22Rv1 (cell line): ENCODE measurements around the gene DNM2.

Source experiments
- H3K27ac ChIP-seq: fragments of 450-650 bp; 2 replicates; pipeline ENCODE4 v1.5.1; 2017
- ZFX ChIP-seq: fragments of 450-650 bp; IDR thresholded peaks from 2 replicates; pipeline ENCODE4 v1.6.1; 2017; ENCODE audit warnings: antibody characterized with exemption, borderline replicate concordance
- TF ChIP-seq, protein P1 (sequence below): fragments of 450-650 bp; IDR thresholded peaks from 2 replicates; pipeline ENCODE4 v1.5.1; 2017; ENCODE audit warnings: mild to moderate bottlenecking

Gene DNM2

DNA sequence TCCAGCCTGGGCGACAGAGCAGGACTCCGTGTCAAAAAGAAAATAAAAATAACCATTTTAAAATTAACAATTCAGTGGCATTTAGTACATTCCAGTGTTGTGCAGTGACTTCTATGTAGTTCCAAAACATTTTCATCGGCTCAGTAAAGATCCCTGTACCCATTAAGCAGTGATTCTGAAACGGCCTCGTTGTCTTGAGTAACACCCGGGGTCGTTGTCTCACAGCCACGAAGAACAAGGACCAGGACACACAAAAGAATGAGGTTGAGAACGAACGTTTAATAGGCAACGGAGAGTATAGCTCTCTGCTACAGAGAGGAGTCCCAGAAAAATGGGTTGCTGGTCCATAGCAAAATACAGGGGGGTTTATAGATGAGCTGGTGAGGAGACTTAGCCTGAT is 120.5 kb downstream of the DNM2 start:
- no peak overlapping the region for H3K27ac ChIP-seq
- TF ChIP-seq ZFX, result no peak
- TF ChIP-seq, protein P1, sequence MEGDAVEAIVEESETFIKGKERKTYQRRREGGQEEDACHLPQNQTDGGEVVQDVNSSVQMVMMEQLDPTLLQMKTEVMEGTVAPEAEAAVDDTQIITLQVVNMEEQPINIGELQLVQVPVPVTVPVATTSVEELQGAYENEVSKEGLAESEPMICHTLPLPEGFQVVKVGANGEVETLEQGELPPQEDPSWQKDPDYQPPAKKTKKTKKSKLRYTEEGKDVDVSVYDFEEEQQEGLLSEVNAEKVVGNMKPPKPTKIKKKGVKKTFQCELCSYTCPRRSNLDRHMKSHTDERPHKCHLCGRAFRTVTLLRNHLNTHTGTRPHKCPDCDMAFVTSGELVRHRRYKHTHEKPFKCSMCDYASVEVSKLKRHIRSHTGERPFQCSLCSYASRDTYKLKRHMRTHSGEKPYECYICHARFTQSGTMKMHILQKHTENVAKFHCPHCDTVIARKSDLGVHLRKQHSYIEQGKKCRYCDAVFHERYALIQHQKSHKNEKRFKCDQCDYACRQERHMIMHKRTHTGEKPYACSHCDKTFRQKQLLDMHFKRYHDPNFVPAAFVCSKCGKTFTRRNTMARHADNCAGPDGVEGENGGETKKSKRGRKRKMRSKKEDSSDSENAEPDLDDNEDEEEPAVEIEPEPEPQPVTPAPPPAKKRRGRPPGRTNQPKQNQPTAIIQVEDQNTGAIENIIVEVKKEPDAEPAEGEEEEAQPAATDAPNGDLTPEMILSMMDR, result no peak

DNA sequence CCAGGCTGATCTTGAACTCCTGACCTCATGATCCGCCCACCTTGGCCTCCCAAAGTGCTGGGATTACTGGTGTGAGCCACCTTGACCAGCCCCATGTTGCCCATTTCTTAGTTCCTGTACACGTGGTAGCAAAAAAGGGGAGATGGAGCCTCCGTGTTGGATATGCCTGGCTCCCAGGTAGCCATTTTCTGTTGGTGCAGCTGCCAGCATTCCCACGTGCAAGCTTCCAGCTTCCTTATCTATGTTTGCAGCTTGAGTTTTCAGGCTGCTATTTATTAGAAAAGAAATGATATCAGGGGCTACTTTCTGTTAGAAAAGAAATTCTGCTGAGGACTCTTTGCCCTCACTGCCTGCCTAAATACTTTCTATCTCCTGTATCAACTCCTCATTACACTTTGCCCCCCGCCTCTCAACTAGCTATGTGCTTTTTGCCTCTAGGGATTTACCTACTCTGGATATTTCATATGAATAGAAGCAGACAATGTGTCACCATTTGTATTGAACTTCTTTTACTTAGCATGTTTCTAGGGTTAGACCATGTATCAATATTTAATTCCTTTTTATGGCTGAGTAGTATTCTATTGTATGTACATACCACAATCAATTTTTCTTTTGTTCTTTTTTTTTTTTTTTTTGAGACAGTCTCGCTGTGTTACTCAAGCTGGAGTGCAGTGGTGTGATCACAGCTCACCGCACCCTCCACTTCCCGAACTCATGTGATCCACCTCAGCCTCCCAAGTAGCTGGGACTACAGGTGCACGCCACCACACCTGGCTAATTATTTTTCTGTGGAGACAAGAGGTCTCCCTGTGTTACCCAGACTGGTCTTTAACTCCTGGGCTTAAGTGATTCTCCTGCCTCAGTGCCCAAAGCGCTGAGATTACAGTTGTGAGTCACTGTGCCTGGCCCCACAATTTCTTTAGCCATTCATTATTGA is 121.5 kb downstream of the DNM2 start:
- TF ChIP-seq, protein P1, result no peak
- no peak for TF ChIP-seq ZFX
- no peak overlapping the region for H3K27ac ChIP-seq

DNA sequence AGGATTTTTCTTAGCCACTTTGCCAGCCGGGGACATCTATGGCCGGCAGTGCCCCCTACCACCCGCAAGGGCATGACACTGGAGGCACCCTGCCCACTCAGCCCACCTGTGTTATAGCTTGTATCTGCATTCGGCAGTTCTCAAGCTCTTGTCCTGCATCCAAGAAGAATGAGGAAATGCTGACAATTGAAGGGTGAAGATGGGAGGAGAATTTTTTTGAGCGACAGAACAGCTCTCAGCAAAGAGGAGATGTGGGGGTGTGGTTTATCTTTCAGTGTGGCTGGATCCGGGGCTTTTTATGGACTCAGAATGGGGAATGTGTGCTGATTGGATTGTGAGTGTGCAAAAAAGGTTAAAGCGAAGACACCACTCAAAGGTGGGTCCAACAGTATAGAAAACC is 124.9 kb downstream of the DNM2 start:
- no peak overlapping the region for H3K27ac ChIP-seq
- TF ChIP-seq ZFX, result no peak
- TF ChIP-seq, protein P1, result no peak

DNA sequence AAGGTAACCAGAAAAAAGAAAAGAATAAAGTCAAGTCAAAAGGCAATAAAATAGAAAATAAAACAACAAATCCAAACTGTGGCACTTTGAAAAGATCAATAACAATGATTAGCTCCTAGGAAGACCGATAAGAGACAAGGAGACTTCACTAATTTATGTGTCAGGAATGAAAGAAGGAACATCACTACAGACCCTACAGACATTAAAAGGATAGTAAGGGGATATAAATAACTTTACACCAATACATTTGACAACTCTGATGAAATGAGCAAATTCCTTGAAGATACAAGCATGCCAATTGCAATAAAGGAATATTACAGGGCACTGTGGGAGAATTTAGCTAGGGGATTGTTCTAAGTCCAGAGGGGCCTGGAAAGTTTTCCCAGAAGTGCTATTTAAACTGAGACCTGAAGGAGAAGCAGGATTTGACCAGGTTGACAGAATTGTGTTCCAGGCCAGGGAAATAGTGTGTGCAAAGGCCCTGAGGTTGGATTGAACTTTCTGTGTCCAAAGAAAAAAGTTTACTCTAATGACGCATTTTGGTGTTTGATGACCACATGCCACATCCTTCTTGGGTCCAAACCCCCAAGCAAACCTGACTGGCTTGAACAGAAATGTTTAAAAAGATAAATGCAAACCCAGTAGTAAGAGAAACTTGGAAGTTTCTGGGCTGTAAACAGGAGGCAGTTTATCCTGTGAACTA is 128.8 kb downstream of the DNM2 start:
- TF ChIP-seq, protein P1, result no peak
- TF ChIP-seq ZFX, result no peak
- no peak overlapping the region for H3K27ac ChIP-seq

DNA sequence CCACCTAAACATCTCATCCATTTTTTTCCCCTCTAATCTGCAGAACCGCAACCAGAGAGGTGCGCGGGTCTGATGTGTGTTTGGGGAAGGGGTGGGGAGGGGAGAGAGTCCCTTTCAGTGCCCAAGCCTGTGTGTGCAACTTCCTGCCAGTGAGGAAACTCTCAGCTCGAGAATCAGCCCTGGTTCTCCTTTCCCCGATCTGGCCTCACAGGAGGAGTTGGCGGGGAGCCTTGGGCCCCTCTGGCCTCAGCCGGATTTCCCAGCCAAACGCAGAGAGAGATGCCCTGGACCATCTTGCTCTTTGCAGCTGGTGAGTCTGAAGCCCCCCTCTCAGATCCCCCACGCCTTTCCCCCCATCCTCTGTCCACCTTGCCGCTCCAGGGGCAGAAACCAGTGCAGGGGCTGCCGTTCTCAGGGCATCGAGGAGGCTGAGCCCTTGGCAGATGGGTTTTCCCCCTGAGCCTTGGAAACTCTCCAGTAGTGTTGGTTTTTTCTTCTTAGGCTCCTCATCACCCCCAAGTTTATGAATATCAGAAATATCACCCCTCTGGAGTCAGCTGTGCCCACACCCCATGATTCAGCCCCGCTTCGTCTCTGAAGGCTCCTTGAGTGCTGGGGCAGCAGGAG is 130.5 kb downstream of the DNM2 start, which contains the start of gene C19orf38:
Gene C19orf38 (plus strand): TSS at position 186 of the 627 bp plus-strand sequence. CDS start 94 bp downstream, at position 280.
- TF ChIP-seq, protein P1, result no peak
- TF ChIP-seq ZFX, result no peak
- H3K27ac ChIP-seq, result no peak within 1 kb of the TSS

DNA sequence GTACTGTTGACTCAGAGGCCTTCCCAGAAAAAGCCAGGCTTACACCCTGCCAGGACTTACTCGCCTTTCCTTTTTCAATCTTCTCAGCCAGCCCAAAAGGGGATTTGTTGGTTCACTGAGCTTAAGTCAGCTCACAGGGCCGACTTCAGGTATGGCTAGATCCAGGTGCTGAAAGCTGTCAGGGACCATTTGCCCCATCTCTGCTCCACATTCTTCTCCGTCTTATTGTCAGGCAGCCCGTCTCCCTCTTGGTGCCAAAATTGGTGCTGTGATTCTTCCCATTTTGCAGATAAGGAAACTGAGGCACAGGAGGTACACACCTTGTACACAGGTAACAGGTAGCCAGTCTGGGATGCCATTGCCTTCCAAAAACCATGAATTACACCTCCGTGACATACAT is 132.8 kb downstream of the DNM2 start:
- no peak overlapping the region for H3K27ac ChIP-seq
- TF ChIP-seq ZFX, result no peak
- TF ChIP-seq, protein P1, result no peak
